IPS-18c (cell line): ENCODE measurements around the gene ZFYVE27.

Experiments
- H3K4me3 ChIP-seq: 2 replicates; pipeline ENCODE4 v1.7.0; 2013; ENCODE audit warnings: low read depth, mild to moderate bottlenecking, low read length, moderate library complexity; ENCODE audit not compliant: insufficient read depth
- H3K9me3 ChIP-seq: one replicate; pipeline ENCODE4 v1.6.1; 2013; ENCODE audit warnings: mild to moderate bottlenecking, low read length, moderate library complexity; ENCODE audit not compliant: control insufficient read depth, insufficient read depth

Gene ZFYVE27

GRCh38 chr10:97798958-97799610 is 62.2 kb downstream of the ZFYVE27 start:
- Histone ChIP-seq H3K4me3 (no peak overlapping the region), H3K9me3 (peaks cover 2% of the 10 kb centered on the region)

GRCh38 chr10:97800474-97800873 is 63.5 kb downstream of the ZFYVE27 start:
- Histone ChIP-seq H3K9me3 (peaks cover 2% of the 10 kb centered on the region), H3K4me3 (no peak overlapping the region)

DNA sequence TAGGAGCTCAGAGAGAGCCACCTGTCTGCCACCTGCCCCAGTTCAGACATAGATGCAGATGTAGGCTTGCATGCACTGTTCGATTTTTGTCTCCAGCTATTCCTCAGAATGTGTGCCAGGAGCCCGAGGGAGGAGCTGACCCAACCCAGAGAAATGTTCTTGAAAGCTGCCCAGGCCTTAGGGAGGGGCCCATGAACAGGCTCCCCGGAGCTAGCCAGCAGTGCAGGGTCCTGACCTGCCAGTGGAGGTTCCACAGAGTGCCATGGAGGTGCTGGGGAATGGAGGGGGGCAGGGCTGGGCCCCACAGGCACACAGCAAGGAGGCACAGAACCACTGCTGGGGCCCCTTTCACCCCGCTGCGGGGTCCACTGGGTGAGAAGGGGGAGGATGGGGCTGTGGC is 64.5 kb downstream of the ZFYVE27 start:
- H3K9me3 ChIP-seq: peaks cover 2% of the 10 kb centered on the region
- H3K4me3 ChIP-seq: no peak overlapping the region

DNA sequence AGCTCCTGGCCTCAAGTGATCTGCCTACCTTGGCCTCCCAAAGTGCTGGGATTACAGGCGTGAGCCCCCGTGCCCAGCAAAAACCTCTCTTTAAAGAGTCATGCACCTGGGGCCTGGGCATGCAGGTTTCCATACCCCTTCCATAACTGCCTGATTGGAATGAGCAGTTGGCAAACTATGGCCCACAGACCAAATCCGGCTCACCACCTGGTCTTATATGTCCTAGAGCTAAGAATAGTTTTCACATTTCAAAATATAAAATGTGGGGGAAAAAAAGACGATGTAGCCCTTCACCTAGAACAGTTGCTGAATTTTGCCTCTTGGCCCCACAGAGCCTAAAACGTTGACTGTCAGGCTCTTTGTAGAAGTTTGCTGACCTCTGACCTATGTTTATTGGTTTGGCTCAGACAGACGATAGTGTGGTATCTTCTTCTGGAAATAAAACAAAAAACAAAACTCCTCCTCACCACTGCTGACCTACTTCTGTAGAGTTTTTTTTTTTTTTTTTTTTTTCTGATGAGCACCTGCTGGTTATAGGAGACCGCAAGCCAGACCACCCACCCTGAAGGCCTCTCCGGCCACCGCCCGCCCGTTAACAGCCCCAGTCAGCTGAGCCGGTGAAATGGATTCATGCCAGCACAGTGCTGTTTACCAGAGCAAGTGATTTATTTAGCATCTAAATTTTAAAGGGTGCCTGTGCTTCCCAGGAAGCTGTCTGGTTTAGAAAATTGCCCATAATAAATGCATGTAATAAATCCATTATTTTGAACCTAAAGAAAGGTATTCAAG is 68.4 kb downstream of the ZFYVE27 start:
- Histone ChIP-seq H3K9me3 (peaks cover 4% of the 10 kb centered on the region), H3K4me3 (no peak overlapping the region)

DNA sequence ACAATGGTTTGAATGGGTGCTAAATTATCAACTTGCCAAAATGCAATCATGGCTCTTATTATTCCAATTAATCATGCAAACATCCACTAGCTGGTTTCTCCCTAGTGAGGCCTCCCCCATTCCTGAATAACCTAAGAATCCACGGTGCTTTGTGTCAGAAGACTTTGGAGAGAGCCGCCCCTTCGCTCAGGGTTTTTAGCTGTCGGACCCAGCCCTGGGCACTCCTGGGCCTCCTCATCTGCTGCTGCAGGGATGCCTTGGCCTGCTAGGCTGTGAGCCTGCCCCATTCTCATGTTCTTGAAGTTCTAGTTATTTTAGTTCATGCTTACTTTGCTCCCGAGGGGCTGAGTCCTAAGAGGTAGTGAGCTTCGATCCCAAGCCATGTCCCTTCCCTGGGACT is 69.0 kb downstream of the ZFYVE27 start:
- Histone ChIP-seq H3K9me3 (peaks cover 4% of the 10 kb centered on the region), H3K4me3 (no peak overlapping the region)

- Histone ChIP-seq H3K9me3 (peaks cover 2% of the 10 kb centered on the region), H3K4me3 (no peak overlapping the region)
These were observed 73.5 kb downstream of the ZFYVE27 start for GRCh38 chr10:97810446-97810845.
